ENCODE results near the gene CC2D1A.

DNA sequence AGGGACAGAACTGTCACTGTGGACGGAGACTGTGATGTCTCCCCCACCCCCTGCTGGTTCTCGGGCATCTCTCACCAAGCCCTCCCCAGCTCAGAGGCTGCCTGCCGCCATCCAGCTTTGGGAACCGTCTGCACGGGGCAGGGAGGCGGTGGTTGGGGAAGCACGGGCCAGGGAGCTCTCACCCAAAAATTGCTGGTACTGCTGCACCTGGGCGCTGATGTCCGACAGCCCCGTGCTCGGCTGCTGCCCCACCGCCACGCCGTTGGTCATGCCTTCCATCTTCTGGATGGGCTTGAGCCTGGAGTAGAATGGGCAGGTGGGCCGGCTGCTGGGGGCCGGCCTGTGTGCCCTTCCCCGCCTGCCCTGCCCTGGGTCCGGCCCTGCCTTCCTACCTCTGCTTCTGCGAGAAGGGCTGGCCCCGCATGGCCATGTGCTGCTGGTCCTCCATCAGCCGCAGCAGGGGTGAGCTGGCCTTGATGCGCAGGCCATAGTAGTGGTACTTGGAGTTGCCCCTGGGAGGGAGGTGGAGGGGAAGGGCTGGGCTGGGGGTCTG is 62.5 kb downstream of the CC2D1A start:
- TF ChIP-seq, protein P1, sequence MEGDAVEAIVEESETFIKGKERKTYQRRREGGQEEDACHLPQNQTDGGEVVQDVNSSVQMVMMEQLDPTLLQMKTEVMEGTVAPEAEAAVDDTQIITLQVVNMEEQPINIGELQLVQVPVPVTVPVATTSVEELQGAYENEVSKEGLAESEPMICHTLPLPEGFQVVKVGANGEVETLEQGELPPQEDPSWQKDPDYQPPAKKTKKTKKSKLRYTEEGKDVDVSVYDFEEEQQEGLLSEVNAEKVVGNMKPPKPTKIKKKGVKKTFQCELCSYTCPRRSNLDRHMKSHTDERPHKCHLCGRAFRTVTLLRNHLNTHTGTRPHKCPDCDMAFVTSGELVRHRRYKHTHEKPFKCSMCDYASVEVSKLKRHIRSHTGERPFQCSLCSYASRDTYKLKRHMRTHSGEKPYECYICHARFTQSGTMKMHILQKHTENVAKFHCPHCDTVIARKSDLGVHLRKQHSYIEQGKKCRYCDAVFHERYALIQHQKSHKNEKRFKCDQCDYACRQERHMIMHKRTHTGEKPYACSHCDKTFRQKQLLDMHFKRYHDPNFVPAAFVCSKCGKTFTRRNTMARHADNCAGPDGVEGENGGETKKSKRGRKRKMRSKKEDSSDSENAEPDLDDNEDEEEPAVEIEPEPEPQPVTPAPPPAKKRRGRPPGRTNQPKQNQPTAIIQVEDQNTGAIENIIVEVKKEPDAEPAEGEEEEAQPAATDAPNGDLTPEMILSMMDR (IDR thresholded peaks at IDR 0.05), result no peak
- TF ChIP-seq POLR2A (IDR thresholded peaks at IDR 0.05), result no peak
